GM18499 (cell line): ENCODE results near the gene CHODL.

Experiments used
- ATAC-seq: cut with Tn5 transposase; IDR thresholded peaks from one replicate; pipeline ENCODE4 v1.9.1; 2021; ENCODE audit warnings: moderate number of reproducible peaks; ENCODE audit not compliant: insufficient read depth, unreplicated experiment

The CHODL gene

DNA sequence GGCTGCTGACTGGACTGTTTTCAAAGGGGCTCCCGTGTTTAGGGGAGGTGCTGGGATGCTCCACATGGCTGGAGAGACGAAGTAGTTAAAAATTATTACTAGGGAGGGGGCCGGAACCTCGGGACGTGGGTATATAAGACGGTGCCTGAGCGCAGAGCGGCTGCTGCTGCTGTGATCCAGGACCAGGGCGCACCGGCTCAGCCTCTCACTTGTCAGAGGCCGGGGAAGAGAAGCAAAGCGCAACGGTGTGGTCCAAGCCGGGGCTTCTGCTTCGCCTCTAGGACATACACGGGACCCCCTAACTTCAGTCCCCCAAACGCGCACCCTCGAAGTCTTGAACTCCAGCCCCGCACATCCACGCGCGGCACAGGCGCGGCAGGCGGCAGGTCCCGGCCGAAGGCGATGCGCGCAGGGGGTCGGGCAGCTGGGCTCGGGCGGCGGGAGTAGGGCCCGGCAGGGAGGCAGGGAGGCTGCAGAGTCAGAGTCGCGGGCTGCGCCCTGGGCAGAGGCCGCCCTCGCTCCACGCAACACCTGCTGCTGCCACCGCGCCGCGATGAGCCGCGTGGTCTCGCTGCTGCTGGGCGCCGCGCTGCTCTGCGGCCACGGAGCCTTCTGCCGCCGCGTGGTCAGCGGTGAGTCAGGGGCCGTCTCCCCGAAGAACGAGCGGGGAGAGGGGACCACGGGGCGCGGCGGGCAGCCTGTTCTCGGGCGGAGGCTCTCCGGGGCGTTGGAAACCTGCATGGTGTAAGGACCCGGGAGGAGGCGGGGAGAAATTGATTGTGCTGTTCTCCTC, at the start of gene CHODL:
CHODL (plus strand) TSS at position 163 of the 793 bp plus-strand sequence; CDS start at position 554, 391 bp downstream.
- ATAC-seq: no peak

- ATAC-seq: no peak
Observed at GRCh38 chr21:18204931-18205330, 39.7 kb upstream of the CHODL start.

- no peak for ATAC-seq
Observed at GRCh38 chr21:18218331-18218730, 26.3 kb upstream of the CHODL start.

GRCh38 chr21:18220498-18220897, 24.1 kb upstream of the CHODL start:
- ATAC-seq: no peak

DNA sequence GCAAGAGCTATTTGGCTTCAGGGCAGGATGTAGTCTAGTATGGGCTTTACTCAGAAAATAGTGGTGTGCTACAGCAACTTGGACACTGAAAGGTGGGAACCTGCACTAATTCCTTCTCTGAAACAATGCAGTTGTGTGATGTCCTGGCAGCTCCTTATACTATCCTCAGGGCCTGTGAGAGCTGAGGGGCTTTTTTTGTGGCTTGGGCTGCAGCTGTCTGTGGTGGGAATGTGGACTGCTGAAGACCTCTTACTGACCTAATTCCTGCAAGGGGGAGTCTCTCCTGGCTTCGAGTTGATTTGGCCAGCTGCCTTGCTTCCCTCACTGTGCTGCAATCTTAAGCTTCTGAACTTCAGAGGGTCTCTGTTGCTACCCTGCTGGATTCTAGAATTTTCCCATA, 22.3 kb upstream of the CHODL start:
- ATAC-seq: no peak

GRCh38 chr21:18228060-18228739, 16.4 kb upstream of the CHODL start:
- ATAC-seq: no peak

DNA sequence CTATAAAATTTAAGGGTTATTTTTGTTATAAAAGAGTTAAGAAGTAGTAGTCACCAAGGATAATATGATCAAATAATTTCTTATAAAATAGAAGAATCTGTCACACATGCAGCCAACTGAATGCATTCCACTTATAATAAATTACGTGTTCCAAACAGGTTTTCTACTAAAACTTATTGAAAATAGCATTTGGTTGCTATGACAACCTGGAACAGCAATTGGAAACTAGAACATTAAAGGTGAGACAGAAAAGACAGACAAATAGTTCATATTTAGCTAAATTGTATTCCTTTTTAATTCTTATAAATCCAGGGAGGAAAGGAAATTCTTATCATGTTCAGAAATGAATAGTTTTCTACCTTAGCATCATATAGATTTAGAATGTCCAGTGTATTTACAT, 9.1 kb upstream of the CHODL start:
- no peak for ATAC-seq

- no peak for ATAC-seq
Observed at GRCh38 chr21:18245464-18245967, 883 bp downstream of the CHODL start.

GRCh38 chr21:18248171-18248570, 3.5 kb downstream of the CHODL start:
- no peak for ATAC-seq

GRCh38 chr21:18249672-18250071, 5.0 kb downstream of the CHODL start:
- no peak for ATAC-seq

- ATAC-seq: no peak
Observed at GRCh38 chr21:18251065-18251464, 6.4 kb downstream of the CHODL start.

DNA sequence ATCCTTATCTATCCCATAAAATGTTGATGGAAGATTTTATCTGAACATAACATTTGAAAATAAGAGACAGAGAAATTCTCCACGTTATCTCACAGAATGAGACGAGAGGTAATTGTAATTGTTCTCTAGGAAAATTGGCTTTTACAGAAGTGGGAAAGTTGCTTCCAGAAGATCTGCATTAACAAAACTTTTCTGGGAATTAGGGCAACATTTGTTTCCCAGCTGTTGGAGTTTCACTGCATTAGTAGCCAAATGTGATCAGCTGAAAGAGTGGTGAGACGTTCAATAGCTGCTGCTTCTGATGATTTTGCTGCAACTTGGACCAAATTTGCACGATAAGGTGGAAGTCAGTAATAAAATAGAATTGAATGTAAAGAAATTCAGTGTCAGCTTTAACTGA, 7.6 kb downstream of the CHODL start:
- no peak for ATAC-seq

- ATAC-seq: no peak
Observed at GRCh38 chr21:18252680-18253079, 8.0 kb downstream of the CHODL start.

DNA sequence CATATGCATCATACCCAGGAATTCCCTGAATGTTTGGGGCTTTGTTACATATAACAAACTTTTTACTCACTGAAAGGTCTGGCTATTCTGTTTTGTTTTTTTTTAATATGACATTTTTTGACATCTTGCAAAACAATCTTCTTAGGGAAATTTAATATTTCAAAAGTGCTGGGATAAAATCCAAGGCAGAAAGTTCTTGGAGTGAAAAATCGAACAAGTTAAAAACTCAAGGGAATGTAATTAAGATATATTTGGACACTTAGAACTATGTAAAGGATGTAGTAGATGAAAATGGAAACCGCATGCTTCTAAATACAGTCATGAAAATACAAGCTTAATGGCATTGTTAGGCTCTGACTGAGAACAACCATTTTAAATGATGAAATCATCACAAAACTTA, 8.6 kb downstream of the CHODL start:
- no peak for ATAC-seq

- no peak for ATAC-seq
Observed at GRCh38 chr21:18253799-18254198, 9.2 kb downstream of the CHODL start.

- ATAC-seq: no peak
Observed at GRCh38 chr21:18265944-18266343, 21.3 kb downstream of the CHODL start.

- no peak for ATAC-seq
Observed at GRCh38 chr21:18267496-18267895, 22.9 kb downstream of the CHODL start.

DNA sequence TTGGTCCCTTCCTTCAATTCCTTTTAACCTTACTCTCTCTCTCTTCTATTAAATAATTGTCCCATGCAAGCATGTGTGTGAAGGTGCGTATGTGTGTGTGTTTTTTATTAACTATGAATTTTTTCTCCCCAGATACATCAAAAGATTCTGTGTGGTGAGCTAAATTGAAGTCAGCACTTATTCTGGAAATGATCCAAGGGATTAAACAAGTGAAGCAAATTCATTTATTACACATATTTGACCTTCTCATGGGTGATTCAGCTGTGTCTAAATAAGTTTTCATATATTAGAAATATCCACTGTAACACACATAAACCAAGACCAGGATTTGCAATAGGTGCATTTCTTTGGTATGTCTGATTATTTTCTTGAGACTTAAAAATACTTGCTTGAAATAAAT, 24.3 kb downstream of the CHODL start:
- ATAC-seq: no peak

DNA sequence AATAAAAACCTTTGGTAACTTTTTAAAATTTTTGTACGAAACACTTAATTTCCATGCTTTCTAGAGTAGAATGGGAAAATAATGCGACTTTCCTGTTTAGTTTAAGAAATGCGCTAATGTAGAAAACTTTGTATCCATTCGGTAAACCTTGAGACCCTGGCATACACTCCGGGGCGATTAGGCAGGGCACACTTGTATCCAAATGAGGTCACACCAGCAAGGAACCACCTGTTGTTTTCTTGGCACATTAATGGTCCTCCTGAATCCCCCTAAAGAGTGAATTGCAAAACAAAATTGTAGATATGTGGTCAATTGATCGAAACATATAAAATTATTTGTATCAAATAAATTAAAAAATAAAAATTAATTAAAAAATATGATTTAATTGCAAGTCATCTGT, 25.2 kb downstream of the CHODL start:
- no peak for ATAC-seq

DNA sequence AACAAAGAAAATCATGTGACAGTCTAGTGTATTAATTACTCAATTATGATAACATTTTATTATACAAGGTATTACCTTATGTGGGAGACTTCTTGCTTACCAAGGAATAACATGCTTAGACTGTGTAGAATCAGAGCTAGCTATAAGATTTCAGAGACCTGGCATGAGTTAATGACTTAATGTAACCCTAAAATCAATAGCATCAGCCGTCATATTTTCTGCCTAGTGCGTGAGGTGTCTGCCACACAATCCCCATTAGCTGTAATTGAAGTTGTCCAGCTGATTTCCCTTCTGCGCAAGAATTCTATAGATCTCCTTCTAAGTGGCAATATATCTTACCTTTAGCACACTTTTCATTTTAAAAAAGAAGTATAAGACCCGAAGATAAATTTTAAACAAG, 28.8 kb downstream of the CHODL start:
- no peak for ATAC-seq

DNA sequence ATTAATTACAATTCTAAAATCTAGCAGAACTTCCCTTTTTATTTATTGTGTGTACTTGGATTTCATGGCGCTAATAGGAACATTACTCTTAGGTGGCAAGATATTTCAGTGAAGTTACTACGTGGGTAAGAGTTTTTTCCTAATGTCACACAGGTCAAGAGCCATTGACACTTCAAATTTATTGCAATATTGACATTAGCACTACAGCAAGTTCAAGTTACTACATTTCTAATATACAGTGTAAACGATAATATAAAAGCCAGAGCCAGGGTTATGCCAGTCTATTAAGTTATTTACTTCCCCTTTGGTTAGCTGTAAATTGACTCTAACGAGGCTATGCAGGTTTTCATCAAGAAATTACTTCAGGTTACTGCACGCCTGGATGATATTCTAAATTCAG, 29.7 kb downstream of the CHODL start:
- no peak for ATAC-seq

DNA sequence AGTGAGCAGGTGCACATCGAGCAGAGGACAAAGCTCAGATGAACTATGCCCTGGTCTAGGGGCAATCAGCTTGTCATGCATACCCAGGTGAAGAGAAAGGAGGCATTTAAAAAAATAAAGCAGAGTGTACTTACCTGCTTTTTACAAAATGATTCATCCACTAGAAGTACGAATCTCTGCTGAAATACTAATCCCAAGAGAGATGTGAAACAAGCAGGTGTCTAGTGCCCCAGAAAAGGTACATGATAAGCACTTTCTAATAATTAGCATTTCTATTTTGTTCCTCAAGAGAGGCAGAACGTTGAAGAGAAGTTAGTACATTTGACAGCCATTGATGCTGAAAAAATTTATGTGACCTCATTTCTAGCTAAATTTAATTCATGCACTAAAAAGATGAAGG, 31.1 kb downstream of the CHODL start:
- ATAC-seq: no peak
